Cerebellar nuclear complex (tissue), 1 donor: ENCODE results near the gene SHISA3.

ENCODE experiments used
- DNase-seq, 2 experiments: peaks; one replicate each; lab custom pipeline; 2025; lab: John Stamatoyannopoulos, UW

SHISA3 gene

DNA sequence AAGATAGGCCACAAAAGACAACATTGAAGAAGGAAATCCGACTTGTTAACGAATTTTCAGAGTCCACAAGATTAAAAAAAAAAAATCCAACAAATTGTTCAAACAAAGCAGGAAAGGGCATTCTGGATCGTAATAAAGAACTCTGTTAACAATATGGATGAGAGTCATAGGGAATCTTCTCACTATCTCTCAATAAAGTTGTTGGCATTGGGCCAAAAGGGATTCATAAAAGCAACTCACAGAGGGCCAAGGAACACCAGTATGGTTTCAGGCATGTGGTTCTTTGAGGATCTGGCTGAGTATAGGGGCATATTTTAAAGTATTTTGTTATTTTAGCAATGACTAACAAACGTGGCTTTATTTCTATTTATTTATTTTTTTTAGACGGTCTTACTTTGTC is 49.5 kb downstream of the SHISA3 start:
- no peak for DNase-seq
